ENCODE results near the gene FBXL2. TPM values are rescaled to one million over a fixed set of nuclear protein-coding genes. Genes with fewer than 3 reads are reported as not detected.

The FBXL2 gene
- total RNA-seq, 1 donor from 2014 or later: not detected

Other genes starting within 250 kb of the FBXL2 start
- gene GLB1, start 180.3 kb upstream of the FBXL2 start, total RNA-seq: 47.4 and 51.4 TPM in 2 replicates
- gene TMPPE, start 180.3 kb upstream of the FBXL2 start, total RNA-seq: 14.0 and 15.5 TPM in 2 replicates
- 33.1 and 34.2 TPM in 2 replicates for gene CRTAP, start 163.4 kb upstream of the FBXL2 start, total RNA-seq
- gene SUSD5, start 58.6 kb upstream of the FBXL2 start, total RNA-seq: not detected in 2 replicates
- 72.1 and 74.1 TPM in 2 replicates for gene UBP1, start 163.0 kb downstream of the FBXL2 start, total RNA-seq

All from activated CD4-positive, alpha-beta T cell treated with anti-CD3 and anti-CD28 coated beads, Interleukin-2, amount 10 ng/mL, durations not matched to agents 24 days and 14 days (primary cell).